Neural crest cell (in vitro differentiated cells): ENCODE measurements around the gene GRHPR. TPM values are rescaled to one million over a fixed set of nuclear protein-coding genes. Genes with fewer than 3 reads are reported as not detected.
"Not testable (repeated sequence)": the region's sequence is repeated elsewhere in the genome, so short reads cannot be mapped to it uniquely, and the experiment has no call there.

Source experiments
- DNase-seq: peaks from one replicate; pipeline ENCODE4 v3.0.0; 2021; ENCODE audit warnings: low read depth, mixed read lengths, low spot score
- H3K27ac Mint-ChIP-seq: one replicate; pipeline ENCODE4 v1.8.0; 2021; ENCODE audit warnings: mild to moderate bottlenecking, mixed read lengths; ENCODE audit not compliant: unreplicated experiment
- H3K27me3 Mint-ChIP-seq: 2 replicates; pipeline ENCODE4 v1.8.0; 2021; ENCODE audit warnings: low read depth, mild to moderate bottlenecking, mixed read lengths
- H3K36me3 Mint-ChIP-seq: 2 replicates; pipeline ENCODE4 v1.8.0; 2021; ENCODE audit warnings: low read depth, mild to moderate bottlenecking, mixed read lengths
- H3K4me1 Mint-ChIP-seq: 2 replicates; pipeline ENCODE4 v1.8.0; 2021; ENCODE audit warnings: mixed read lengths
- H3K4me3 Mint-ChIP-seq: one replicate; pipeline ENCODE4 v1.8.0; 2021; ENCODE audit warnings: mild to moderate bottlenecking, mixed read lengths
- H3K9me3 Mint-ChIP-seq: 2 replicates; pipeline ENCODE4 v1.8.0; 2021; ENCODE audit warnings: mixed read lengths
- CTCF ChIP-seq: fragments of 200-600 bp; sonication (generic); conservative IDR thresholded peaks from 2 replicates; pipeline ENCODE4 v1.5.0; 2021; ENCODE audit warnings: antibody characterized with exemption, mild to moderate bottlenecking
- total RNA-seq: library from RNA; stranded (reverse); gene quantifications from 2 replicates; pipeline ENCODE4 v1.2.1, GENCODE V29; 2021

Gene GRHPR
- total RNA-seq, 1 donor from 2014 or later, result 120 TPM

DNA sequence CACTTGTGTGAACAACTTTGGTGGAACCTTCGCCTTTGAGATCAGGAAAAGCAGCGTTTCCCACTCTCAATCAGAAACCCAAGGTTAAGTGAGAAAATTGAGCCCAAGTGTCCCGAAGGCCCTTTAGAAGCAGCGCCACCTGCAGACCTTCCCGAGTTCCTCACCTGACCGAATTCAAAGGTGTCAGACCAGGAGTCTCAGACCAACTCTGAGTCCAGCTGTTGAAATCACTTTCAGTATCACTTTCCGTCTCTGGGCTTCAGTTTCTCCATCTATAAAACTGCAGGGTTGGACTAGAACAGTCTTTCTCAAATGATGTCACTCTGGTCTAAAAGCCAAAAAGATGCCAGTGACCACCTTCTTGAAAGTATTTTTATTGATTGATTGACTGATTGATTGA is 31.7 kb upstream of the GRHPR start:
- Mint-ChIP-seq H3K9me3 (no peaks in the 10 kb centered on the region), H3K4me1 (no peaks in the 10 kb centered on the region), H3K36me3 (no peaks in the 10 kb centered on the region), H3K27ac (no peak overlapping the region), H3K4me3 (no peak overlapping the region), H3K27me3 (no peaks in the 10 kb centered on the region)
- TF ChIP-seq CTCF, result peak; percentile 40
- DNase-seq, result no peak

DNA sequence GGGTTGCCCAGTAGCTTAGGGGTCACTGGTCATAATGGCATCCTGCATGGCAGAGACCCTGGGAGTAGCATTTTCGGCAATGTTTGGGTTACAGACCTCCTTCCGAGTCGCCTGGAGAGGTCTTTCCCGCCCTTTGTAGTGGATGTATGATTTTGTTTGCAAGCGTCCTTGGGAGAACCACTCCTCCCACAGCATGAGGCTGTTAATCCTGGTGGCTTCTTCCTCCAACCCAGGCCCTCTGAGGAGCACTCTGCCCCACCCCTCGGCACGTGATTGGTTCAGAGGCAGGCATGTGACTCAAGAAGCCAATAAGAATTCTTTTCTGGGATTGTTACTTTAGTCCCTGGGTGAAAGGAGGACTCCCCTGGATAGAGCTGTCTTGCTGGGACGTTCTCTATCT is 30.2 kb upstream of the GRHPR start:
- Mint-ChIP-seq H3K4me1 (no peaks in the 10 kb centered on the region), H3K4me3 (no peak overlapping the region), H3K27ac (no peak overlapping the region), H3K36me3 (no peaks in the 10 kb centered on the region), H3K9me3 (no peaks in the 10 kb centered on the region), H3K27me3 (no peaks in the 10 kb centered on the region)
- TF ChIP-seq CTCF, result no peak
- DNase-seq, result no peak

DNA sequence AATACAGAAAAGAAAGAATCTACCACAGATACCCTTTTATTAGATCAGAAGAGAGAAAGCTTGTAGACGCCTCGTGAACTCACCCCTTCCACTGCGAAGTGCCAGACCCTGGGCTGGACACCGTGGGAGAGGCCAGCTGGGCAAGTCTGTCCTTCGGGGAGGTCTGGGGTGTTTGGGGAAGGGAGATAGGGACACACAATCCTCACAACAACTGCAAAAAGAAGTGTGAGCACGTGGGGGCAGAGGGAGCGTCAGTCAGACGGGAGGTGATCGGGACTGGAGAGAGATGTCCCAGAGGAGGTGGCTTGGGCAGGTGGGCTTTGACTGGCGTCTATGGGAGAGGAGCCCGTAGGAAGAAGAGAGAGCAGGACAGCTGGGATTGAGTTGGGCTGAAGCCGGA is 27.3 kb upstream of the GRHPR start:
- H3K36me3 Mint-ChIP-seq, result no peaks in the 10 kb centered on the region
- no peak for TF ChIP-seq CTCF
- H3K27ac Mint-ChIP-seq, result no peak overlapping the region
- H3K4me3 Mint-ChIP-seq, result no peak overlapping the region
- no peaks in the 10 kb centered on the region for H3K4me1 Mint-ChIP-seq
- no peaks in the 10 kb centered on the region for H3K27me3 Mint-ChIP-seq
- H3K9me3 Mint-ChIP-seq, result no peaks in the 10 kb centered on the region
- no peak for DNase-seq

GRCh38 chr9:37395663-37396062 is 26.8 kb upstream of the GRHPR start:
- H3K27ac Mint-ChIP-seq, result no peak overlapping the region
- H3K4me3 Mint-ChIP-seq, result no peak overlapping the region
- H3K9me3 Mint-ChIP-seq, result no peaks in the 10 kb centered on the region
- DNase-seq, result no peak
- no peaks in the 10 kb centered on the region for H3K27me3 Mint-ChIP-seq
- TF ChIP-seq CTCF, result no peak
- no peaks in the 10 kb centered on the region for H3K36me3 Mint-ChIP-seq
- no peaks in the 10 kb centered on the region for H3K4me1 Mint-ChIP-seq

GRCh38 chr9:37397948-37398347 is 24.5 kb upstream of the GRHPR start:
- H3K36me3 Mint-ChIP-seq, H3K9me3 Mint-ChIP-seq, H3K27ac Mint-ChIP-seq, H3K4me1 Mint-ChIP-seq, H3K27me3 Mint-ChIP-seq, H3K4me3 Mint-ChIP-seq, DNase-seq: not testable (repeated sequence)

GRCh38 chr9:37398464-37399025 is 24.0 kb upstream of the GRHPR start:
- no peak for TF ChIP-seq CTCF
- Mint-ChIP-seq H3K4me3 (no peak overlapping the region), H3K4me1 (no peaks in the 10 kb centered on the region), H3K9me3 (no peaks in the 10 kb centered on the region), H3K27me3 (no peaks in the 10 kb centered on the region), H3K27ac (no peak overlapping the region), H3K36me3 (no peaks in the 10 kb centered on the region)
- DNase-seq, result no peak
